ENCODE measurements around the gene STXBP6. TPM values are rescaled to one million over a fixed set of nuclear protein-coding genes. Genes with fewer than 3 reads are reported as not detected.

The STXBP6 gene
- total and polyA plus RNA-seq, 2 experiments from 2014 or later: 19.7 to 29.0 TPM

GRCh38 chr14:25041898-25042297 is 8.0 kb downstream of the STXBP6 start (continued):
- no peak for TF ChIP-seq ZNF462 (CRISPR knock-in tag; IDR thresholded peaks at IDR 0.05)
- TF ChIP-seq EZH2phosphoT487 (IDR thresholded peaks at IDR 0.05; ENCODE audit: unreplicated experiment): no peak
- no peak for TF ChIP-seq REST (IDR thresholded peaks at IDR 0.05; ENCODE audit: unreplicated experiment)
- no peak for TF ChIP-seq NANOG (IDR thresholded peaks at IDR 0.05; ENCODE audit: borderline replicate concordance)
- TF ChIP-seq ZNF331 (CRISPR knock-in tag; IDR thresholded peaks at IDR 0.05; ENCODE audit: low read depth): no peak

- Histone ChIP-seq H3K9me2 (ENCODE audit: insufficient read depth) (no peaks in the 10 kb centered on the region), H3K4me3 (no peak overlapping the region), H3K4me1 (ENCODE audit: insufficient read depth) (peaks cover 13% of the 10 kb centered on the region), H3K36me3 (ENCODE audit: insufficient read depth) (no peaks in the 10 kb centered on the region), H3F3A (replicated peaks; ENCODE audit: low read depth) (no peaks in the 10 kb centered on the region), H2AFZ (no peak overlapping the region), H3K27ac (ENCODE audit: low read depth) (no peak overlapping the region), H3K27me3 (ENCODE audit: insufficient read depth) (no peaks in the 10 kb centered on the region), H3K79me2 (replicated peaks; ENCODE audit: insufficient read depth) (peaks cover 54% of the 10 kb centered on the region), H4K20me1 (replicated peaks; ENCODE audit: insufficient read depth) (no peaks in the 10 kb centered on the region; the same call in 1 of the 2 replicates), H3K4me2 (no peak overlapping the region)
- Mint-ChIP-seq H3K4me1 (peaks cover 15% of the 10 kb centered on the region), H3K36me3 (ENCODE audit: low read depth) (no peaks in the 10 kb centered on the region), H3K9me3 (no peaks in the 10 kb centered on the region), H3K27me3 (ENCODE audit: insufficient read depth, low read depth, poor library complexity) (no peaks in the 10 kb centered on the region), H3K27ac (no peak overlapping the region), H3K4me3 (no peak overlapping the region)
- DNase-seq (ENCODE audit: low spot score): no peak
- no peak for ATAC-seq
- TF ChIP-seq CREB1 (CRISPR knock-in tag; IDR thresholded peaks at IDR 0.05; ENCODE audit: low read depth) (no peak), ZNF114 (CRISPR knock-in tag; IDR thresholded peaks at IDR 0.05) (no peak), POLR2AphosphoS5 (IDR thresholded peaks at IDR 0.05; ENCODE audit: low read depth) (no peak), NANOG (IDR thresholded peaks at IDR 0.05; ENCODE audit: borderline replicate concordance) (no peak), JUNB (IDR thresholded peaks at IDR 0.05; ENCODE audit: unreplicated experiment) (no peak)
Observed at GRCh38 chr14:25041484-25041883, 8.5 kb downstream of the STXBP6 start.

All from GM23338 (cell line).